OCI-LY7 (cell line): ENCODE results near the gene C9orf152. TPM values are rescaled to one million over a fixed set of nuclear protein-coding genes. Genes with fewer than 3 reads are reported as not detected.

ENCODE experiments used
- BruUV-seq: library from RNA; stranded (reverse); fragments of 400-500 nt; replicated peaks from 2 replicates; lab custom pipeline; 2021; lab: Mats Ljungman, UMichigan
- CTCF ChIA-PET: fragments of 300-600 bp; sonication (Branson Sonifier 250); formaldehyde crosslinking; loops from one replicate; lab custom pipeline; 2022; ENCODE audit warnings: antibody characterized with exemption; ENCODE audit not compliant: unreplicated experiment; lab: Charles Lee
- POLR2A ChIA-PET: fragments of 300-600 bp; sonication (Branson Sonifier 250); formaldehyde crosslinking; loops from one replicate; lab custom pipeline; 2022; ENCODE audit warnings: antibody characterized with exemption; lab: Charles Lee
- DNase-seq: peaks from one replicate; pipeline ENCODE4 v3.0.0-alpha.2; 2015; ENCODE audit warnings: low spot score
- H2AFZ ChIP-seq: fragments of 200-600 bp; sonication (generic), shearing (Covaris generic); 2 replicates; pipeline ENCODE4 v1.6.1; 2014; ENCODE audit warnings: mild to moderate bottlenecking, antibody characterized with exemption, low read length, moderate library complexity
- H3K27ac ChIP-seq: fragments of 200-600 bp; sonication (generic); 2 replicates; pipeline ENCODE4 v1.5.1; 2014; ENCODE audit warnings: mixed run types, low read depth, mild to moderate bottlenecking, moderate library complexity, low read length, inconsistent platforms; ENCODE audit not compliant: poor library complexity, severe bottlenecking
- H3K36me3 ChIP-seq: fragments of 200-600 bp; sonication (generic); 2 replicates; pipeline ENCODE4 v1.6.1; 2014; ENCODE audit warnings: mild to moderate bottlenecking, antibody characterized with exemption, low read length, moderate library complexity, mixed read lengths; ENCODE audit not compliant: insufficient read depth
- H3K4me1 ChIP-seq: fragments of 200-600 bp; sonication (generic); 2 replicates; pipeline ENCODE4 v1.5.1; 2014; ENCODE audit warnings: mild to moderate bottlenecking, low read length; ENCODE audit not compliant: insufficient read depth, poor library complexity, severe bottlenecking
- H3K4me2 ChIP-seq: fragments of 200-600 bp; sonication (generic); 2 replicates; pipeline ENCODE4 v1.6.1; 2014; ENCODE audit warnings: mild to moderate bottlenecking, low read length
- H3K4me3 ChIP-seq: fragments of 200-600 bp; sonication (generic); 2 replicates; pipeline ENCODE4 v1.5.1; 2014; ENCODE audit warnings: mild to moderate bottlenecking, low read depth, low read length; ENCODE audit not compliant: poor library complexity, severe bottlenecking
- H3K79me2 ChIP-seq: fragments of 200-600 bp; sonication (generic); 2 replicates; pipeline ENCODE4 v1.6.1; 2016; ENCODE audit warnings: low read depth, mild to moderate bottlenecking, low read length, moderate library complexity, mixed read lengths; ENCODE audit not compliant: insufficient read depth
- H3K9me2 ChIP-seq: fragments of 200-600 bp; sonication (generic); 2 replicates; pipeline ENCODE4 v1.6.1; 2016; ENCODE audit warnings: mild to moderate bottlenecking, low read length, mixed read lengths; ENCODE audit not compliant: insufficient read depth
- H3K9me3 ChIP-seq: fragments of 200-600 bp; sonication (generic); 2 replicates; pipeline ENCODE4 v1.6.1; 2014; ENCODE audit warnings: mild to moderate bottlenecking, mixed run types, low read length, mixed read lengths
- H4K20me1 ChIP-seq: fragments of 200-600 bp; sonication (generic); 2 replicates; pipeline ENCODE4 v1.6.1; 2014; ENCODE audit warnings: mild to moderate bottlenecking, antibody characterized with exemption, low read length, moderate library complexity, mixed read lengths; ENCODE audit not compliant: insufficient read depth
- CTCF ChIP-seq: fragments of 200-600 bp; sonication (generic); conservative IDR thresholded peaks from 2 replicates; pipeline ENCODE4 v1.5.1; 2014; ENCODE audit warnings: mild to moderate bottlenecking, antibody characterized with exemption, low read length, moderate library complexity, mixed read lengths
- EZH2phosphoT487 ChIP-seq: fragments of 200-600 bp; sonication (generic); IDR thresholded peaks from 2 replicates; pipeline ENCODE4 v1.6.1; 2018; ENCODE audit warnings: low read depth, borderline replicate concordance, mild to moderate bottlenecking, mixed run types, antibody characterized with exemption, low read length, moderate library complexity, mixed read lengths
- intact Hi-C: fragments of 100-400 bp; cut with micrococcal nuclease; formaldehyde crosslinking; loops from one replicate; pipeline ENCODE4 v1.10.0; 2022; ENCODE audit not compliant: unreplicated experiment
- total RNA-seq, 2 experiments: library from RNA; depleted of rRNA in 1 of 2; stranded (reverse); fragments of >200 nt in 1 of 2; shearing (Covaris generic) in 1 of 2; gene quantifications; 2 replicates each; pipeline ENCODE4 v1.2.3, GENCODE V29; 2014 to 2022

The C9orf152 gene
- total RNA-seq, 2 experiments from 2014 or later = not detected

- H3K4me1 ChIP-seq = no peaks in the 10 kb centered on the region
- no peak overlapping the region for H3K4me2 ChIP-seq
- TF ChIP-seq CTCF = no peak
- H3K4me3 ChIP-seq = no peak overlapping the region
- H3K9me2 ChIP-seq = no peaks in the 10 kb centered on the region
- no TSS peak for BruUV-seq
- H2AFZ ChIP-seq = no peak overlapping the region
- POLR2A ChIA-PET = interaction anchor here (0.9 kb wide), 1 partner anchor 337 kb away, joined by 4 read pairs; no protein-coding TSS in a partner anchor
- DNase-seq = no peak
- H3K27ac ChIP-seq = no peak overlapping the region
- H3K79me2 ChIP-seq = peaks cover 13% of the 10 kb centered on the region
- CTCF ChIA-PET = interaction anchor here (0.6 kb wide), 1 partner anchor 264 kb away, joined by 4 read pairs; no protein-coding TSS in a partner anchor
- H3K9me3 ChIP-seq = no peaks in the 10 kb centered on the region
- peaks cover 9% of the 10 kb centered on the region; the same call in 1 of the 2 replicates for H4K20me1 ChIP-seq
- peaks cover 78% of the 10 kb centered on the region for H3K36me3 ChIP-seq
- intact Hi-C loops = no loop called here
These were observed 38.3 kb upstream of the C9orf152 start for GRCh38 chr9:110246214-110246613.

GRCh38 chr9:110244616-110245015, 36.7 kb upstream of the C9orf152 start:
- no peak overlapping the region for H3K4me3 ChIP-seq
- H4K20me1 ChIP-seq = no peaks in the 10 kb centered on the region
- no peaks in the 10 kb centered on the region for H3K79me2 ChIP-seq
- H3K9me2 ChIP-seq = no peaks in the 10 kb centered on the region
- intact Hi-C loops = no loop called here
- H3K27ac ChIP-seq = no peak overlapping the region
- H3K4me2 ChIP-seq = no peak overlapping the region
- H2AFZ ChIP-seq = no peak overlapping the region
- H3K9me3 ChIP-seq = no peaks in the 10 kb centered on the region
- no peaks in the 10 kb centered on the region for H3K4me1 ChIP-seq
- ChIA-PET CTCF (no interaction called here), POLR2A (interaction anchor here (0.7 kb wide), 1 partner anchor 12 kb away, joined by 3 read pairs; no protein-coding TSS in a partner anchor)
- no TSS peak for BruUV-seq
- no peak for DNase-seq
- TF ChIP-seq EZH2phosphoT487 = no peak
- no peak for TF ChIP-seq CTCF
- peaks cover 62% of the 10 kb centered on the region for H3K36me3 ChIP-seq

GRCh38 chr9:110241858-110242321, 33.9 kb upstream of the C9orf152 start:
- Histone ChIP-seq H3K9me2 (no peaks in the 10 kb centered on the region), H3K79me2 (no peaks in the 10 kb centered on the region), H2AFZ (no peak overlapping the region), H3K4me3 (no peak overlapping the region), H3K9me3 (no peaks in the 10 kb centered on the region), H3K27ac (no peak overlapping the region), H3K36me3 (peaks cover 38% of the 10 kb centered on the region), H4K20me1 (no peaks in the 10 kb centered on the region), H3K4me2 (no peak overlapping the region), H3K4me1 (no peaks in the 10 kb centered on the region)
- ChIA-PET CTCF (no interaction called here), POLR2A (interaction anchor here (0.7 kb wide), 1 partner anchor 16 kb away, joined by 3 read pairs; no protein-coding TSS in a partner anchor)
- no peak for TF ChIP-seq EZH2phosphoT487
- TF ChIP-seq CTCF = no peak
- intact Hi-C loops = no loop called here
- no peak for DNase-seq
- BruUV-seq = no TSS peak
